Activated naive CD4-positive, alpha-beta T cell treated with anti-CD3 and anti-CD28 coated beads for 36 hours (primary cell): Measurements from ENCODE around the gene GRIK3. TPM values are rescaled to one million over a fixed set of nuclear protein-coding genes. Genes with fewer than 3 reads are reported as not detected.

Source experiments
- CTCF ChIA-PET: fragments of 350-600 bp; sonication (Branson Sonifier 250); formaldehyde crosslinking; loops from one replicate; lab custom pipeline; 2021; ENCODE audit warnings: antibody characterized with exemption; lab: Charles Lee
- DNase-seq: peaks from one replicate; pipeline ENCODE4 v3.0.0-alpha.2; 2020
- H3K27ac Mint-ChIP-seq: one replicate; pipeline ENCODE4 v1.8.0; 2021; ENCODE audit warnings: mild to moderate bottlenecking, mixed read lengths
- H3K27me3 Mint-ChIP-seq: one replicate; pipeline ENCODE4 v1.8.0; 2021; ENCODE audit warnings: low read depth, mixed read lengths
- H3K36me3 Mint-ChIP-seq: one replicate; pipeline ENCODE4 v1.8.0; 2021; ENCODE audit warnings: low read depth, mixed read lengths
- H3K4me1 Mint-ChIP-seq: one replicate; pipeline ENCODE4 v1.8.0; 2021; ENCODE audit warnings: low read depth, mixed read lengths
- H3K4me3 Mint-ChIP-seq: one replicate; pipeline ENCODE4 v1.8.0; 2021; ENCODE audit warnings: mild to moderate bottlenecking, moderate library complexity, mixed read lengths
- H3K9me3 Mint-ChIP-seq: one replicate; pipeline ENCODE4 v1.8.0; 2021; ENCODE audit warnings: mixed read lengths
- intact Hi-C: fragments of 100-400 bp; cut with micrococcal nuclease; formaldehyde crosslinking; loops from one replicate; pipeline ENCODE4 v1.15.1; 2023
- total RNA-seq, 2 experiments: library from RNA; stranded (reverse); gene quantifications; one replicate each; pipeline ENCODE4 v1.2.3, GENCODE V29; 2021

The GRIK3 gene
- total RNA-seq, 2 experiments from 2014 or later = not detected

GRCh38 chr1:37040773-37041172, 6.5 kb upstream of the GRIK3 start:
- intact Hi-C loops = no loop called here
- no peak overlapping the region for H3K4me3 Mint-ChIP-seq
- no peak for DNase-seq
- H3K27ac Mint-ChIP-seq = no peak overlapping the region
- peaks cover 55% of the 10 kb centered on the region for H3K27me3 Mint-ChIP-seq
- H3K4me1 Mint-ChIP-seq = peaks cover 5% of the 10 kb centered on the region
- H3K9me3 Mint-ChIP-seq = no peaks in the 10 kb centered on the region
- CTCF ChIA-PET = no interaction called here
- no peaks in the 10 kb centered on the region for H3K36me3 Mint-ChIP-seq

GRCh38 chr1:37040261-37040660, 5.9 kb upstream of the GRIK3 start:
- intact Hi-C loops = no loop called here
- H3K4me1 Mint-ChIP-seq = peaks cover 8% of the 10 kb centered on the region
- CTCF ChIA-PET = no interaction called here

GRCh38 chr1:37038227-37039093, 4.1 kb upstream of the GRIK3 start:
- intact Hi-C loops = loop anchor here (10.0 kb wide), 1 partner anchor 334 kb away; no protein-coding TSS in a partner anchor
- Mint-ChIP-seq H3K27me3 (peaks cover 55% of the 10 kb centered on the region), H3K36me3 (no peaks in the 10 kb centered on the region), H3K9me3 (no peaks in the 10 kb centered on the region), H3K27ac (no peak overlapping the region), H3K4me3 (no peak overlapping the region), H3K4me1 (peaks cover 8% of the 10 kb centered on the region)
- no peak for DNase-seq
- CTCF ChIA-PET = no interaction called here

More at GRCh38 chr1:37040261-37040660, 5.9 kb upstream of the GRIK3 start:
- Mint-ChIP-seq H3K9me3 (no peaks in the 10 kb centered on the region), H3K4me3 (no peak overlapping the region), H3K36me3 (no peaks in the 10 kb centered on the region), H3K27me3 (peaks cover 59% of the 10 kb centered on the region), H3K27ac (no peak overlapping the region)
- no peak for DNase-seq

- intact Hi-C loops = loop anchor here (10.0 kb wide), 1 partner anchor 333 kb away; no protein-coding TSS in a partner anchor
- H3K4me3 Mint-ChIP-seq = no peak overlapping the region
- CTCF ChIA-PET = no interaction called here
- peaks cover 52% of the 10 kb centered on the region for H3K27me3 Mint-ChIP-seq
- DNase-seq = no peak
- no peak overlapping the region for H3K27ac Mint-ChIP-seq
- H3K9me3 Mint-ChIP-seq = no peaks in the 10 kb centered on the region
- peaks cover 8% of the 10 kb centered on the region for H3K4me1 Mint-ChIP-seq
- no peaks in the 10 kb centered on the region for H3K36me3 Mint-ChIP-seq
These were observed 3.4 kb upstream of the GRIK3 start for GRCh38 chr1:37037690-37038089.

GRCh38 chr1:37036667-37037053, 2.3 kb upstream of the GRIK3 start:
- Mint-ChIP-seq H3K36me3 (no peaks in the 10 kb centered on the region), H3K4me3 (no peak overlapping the region), H3K27me3 (peaks cover 62% of the 10 kb centered on the region), H3K9me3 (no peaks in the 10 kb centered on the region), H3K4me1 (peaks cover 8% of the 10 kb centered on the region), H3K27ac (no peak overlapping the region)
- CTCF ChIA-PET = no interaction called here
- no peak for DNase-seq
- intact Hi-C loops = loop anchor here (10.0 kb wide), 1 partner anchor 332 kb away; no protein-coding TSS in a partner anchor

- Mint-ChIP-seq H3K27me3 (peaks cover 66% of the 10 kb centered on the region), H3K4me3 (no peak overlapping the region), H3K27ac (no peak overlapping the region), H3K4me1 (peaks cover 8% of the 10 kb centered on the region), H3K9me3 (no peaks in the 10 kb centered on the region), H3K36me3 (no peaks in the 10 kb centered on the region)
- peak; percentile 66 for DNase-seq
- CTCF ChIA-PET = no interaction called here
- intact Hi-C loops = loop anchor here (10.0 kb wide), 1 partner anchor 331 kb away; no protein-coding TSS in a partner anchor
These were observed 1.7 kb upstream of the GRIK3 start for GRCh38 chr1:37035796-37036666.

- peaks cover 66% of the 10 kb centered on the region for H3K27me3 Mint-ChIP-seq
- intact Hi-C loops = loop anchor here (10.0 kb wide), 1 partner anchor 330 kb away; no protein-coding TSS in a partner anchor
- no peaks in the 10 kb centered on the region for H3K36me3 Mint-ChIP-seq
- H3K9me3 Mint-ChIP-seq = no peaks in the 10 kb centered on the region
- CTCF ChIA-PET = interaction anchor here (0.5 kb wide), 1 partner anchor 504 kb away, joined by 3 read pairs; no protein-coding TSS in a partner anchor
- no peak overlapping the region for H3K27ac Mint-ChIP-seq
- no peak for DNase-seq
- no peak overlapping the region for H3K4me3 Mint-ChIP-seq
- peaks cover 8% of the 10 kb centered on the region for H3K4me1 Mint-ChIP-seq
These were observed 838 bp upstream of the GRIK3 start for GRCh38 chr1:37035014-37035691.

GRCh38 chr1:37033355-37034101, 787 bp downstream of the GRIK3 start:
- no peak overlapping the region for H3K4me3 Mint-ChIP-seq
- no peak for DNase-seq
- peaks cover 64% of the 10 kb centered on the region for H3K27me3 Mint-ChIP-seq
- no peaks in the 10 kb centered on the region for H3K36me3 Mint-ChIP-seq
- H3K4me1 Mint-ChIP-seq = peaks cover 8% of the 10 kb centered on the region
- no peaks in the 10 kb centered on the region for H3K9me3 Mint-ChIP-seq
- H3K27ac Mint-ChIP-seq = no peak overlapping the region
- CTCF ChIA-PET = no interaction called here
- intact Hi-C loops = loop anchor here (10.0 kb wide), 1 partner anchor 329 kb away; no protein-coding TSS in a partner anchor

GRCh38 chr1:37032660-37033354, 1.5 kb downstream of the GRIK3 start:
- DNase-seq = no peak
- intact Hi-C loops = loop anchor here (10.0 kb wide), 1 partner anchor 328 kb away; no protein-coding TSS in a partner anchor
- H3K4me3 Mint-ChIP-seq = no peak overlapping the region
- H3K27ac Mint-ChIP-seq = no peak overlapping the region
- no peaks in the 10 kb centered on the region for H3K9me3 Mint-ChIP-seq
- H3K36me3 Mint-ChIP-seq = no peaks in the 10 kb centered on the region
- peaks cover 8% of the 10 kb centered on the region for H3K4me1 Mint-ChIP-seq
- H3K27me3 Mint-ChIP-seq = peaks cover 60% of the 10 kb centered on the region
- CTCF ChIA-PET = no interaction called here

- Mint-ChIP-seq H3K4me1 (peaks cover 8% of the 10 kb centered on the region), H3K27me3 (peaks cover 51% of the 10 kb centered on the region), H3K27ac (no peak overlapping the region), H3K4me3 (no peak overlapping the region), H3K36me3 (no peaks in the 10 kb centered on the region), H3K9me3 (no peaks in the 10 kb centered on the region)
- CTCF ChIA-PET = no interaction called here
- DNase-seq = no peak
- intact Hi-C loops = loop anchor here (10.0 kb wide), 1 partner anchor 327 kb away; no protein-coding TSS in a partner anchor
These were observed 2.4 kb downstream of the GRIK3 start for GRCh38 chr1:37031871-37032270.

GRCh38 chr1:37031429-37031828, 2.9 kb downstream of the GRIK3 start:
- no peak for DNase-seq
- H3K9me3 Mint-ChIP-seq = no peaks in the 10 kb centered on the region
- H3K4me1 Mint-ChIP-seq = peaks cover 8% of the 10 kb centered on the region
- no peak overlapping the region for H3K27ac Mint-ChIP-seq
- no peaks in the 10 kb centered on the region for H3K36me3 Mint-ChIP-seq
- peaks cover 49% of the 10 kb centered on the region for H3K27me3 Mint-ChIP-seq
- CTCF ChIA-PET = no interaction called here
- intact Hi-C loops = loop anchor here (10.0 kb wide), 1 partner anchor 327 kb away; no protein-coding TSS in a partner anchor
- H3K4me3 Mint-ChIP-seq = no peak overlapping the region
